HEK293 (cell line): ENCODE measurements around the gene PCBD2.
A peak's percentile ranks its signal among the peaks of the same experiment; 100 is the strongest.

Experiments
- BCL11B ChIP-seq: fragments of 450-650 bp; formaldehyde crosslinking; IDR thresholded peaks from 2 replicates; pipeline ENCODE4 v1.5.1; 2016; ENCODE audit warnings: low read depth, missing biosample characterization, missing genetic modification characterization
- KLF1 ChIP-seq: fragments of 450-650 bp; formaldehyde crosslinking; IDR thresholded peaks from 2 replicates; pipeline ENCODE4 v1.5.1; 2016; ENCODE audit warnings: missing biosample characterization, missing genetic modification characterization
- KLF9 ChIP-seq: fragments of 450-650 bp; formaldehyde crosslinking; IDR thresholded peaks from 2 replicates; pipeline ENCODE4 v1.5.1; 2016; ENCODE audit warnings: missing biosample characterization, missing genetic modification characterization, low read depth
- OSR2 ChIP-seq: fragments of 450-650 bp; formaldehyde crosslinking; IDR thresholded peaks from 2 replicates; pipeline ENCODE4 v1.5.1; 2016; ENCODE audit warnings: missing biosample characterization, missing genetic modification characterization
- SP7 ChIP-seq: fragments of 450-650 bp; formaldehyde crosslinking; IDR thresholded peaks from 2 replicates; pipeline ENCODE4 v1.5.1; 2016; ENCODE audit warnings: missing biosample characterization, missing genetic modification characterization
- TRIM28 ChIP-seq: IDR thresholded peaks from 2 replicates; pipeline ENCODE4 v1.6.1; 2011; ENCODE audit warnings: low read length, control low read depth, borderline replicate concordance
- ZBTB17 ChIP-seq: fragments of 450-650 bp; formaldehyde crosslinking; IDR thresholded peaks from 2 replicates; pipeline ENCODE4 v1.5.1; 2016; ENCODE audit warnings: missing biosample characterization, missing genetic modification characterization
- ZBTB20 ChIP-seq: fragments of 450-650 bp; formaldehyde crosslinking; IDR thresholded peaks from 2 replicates; pipeline ENCODE4 v1.5.1; 2016; ENCODE audit warnings: missing biosample characterization, missing genetic modification characterization
- ZFHX2 ChIP-seq: fragments of 450-650 bp; formaldehyde crosslinking; conservative IDR thresholded peaks from 2 replicates; pipeline ENCODE4 v1.5.1; 2016; ENCODE audit warnings: missing biosample characterization, missing genetic modification characterization
- ZNF184 ChIP-seq: fragments of 450-650 bp; IDR thresholded peaks from 2 replicates; pipeline ENCODE4 v1.5.1; 2018; ENCODE audit warnings: missing biosample characterization, mild to moderate bottlenecking, missing genetic modification characterization
- ZNF211 ChIP-seq: fragments of 450-650 bp; formaldehyde crosslinking; IDR thresholded peaks from 2 replicates; pipeline ENCODE4 v1.5.1; 2016; ENCODE audit warnings: low read depth, missing biosample characterization, missing genetic modification characterization
- ZNF280C ChIP-seq: fragments of 450-650 bp; formaldehyde crosslinking; IDR thresholded peaks from 2 replicates; pipeline ENCODE4 v1.5.1; 2016; ENCODE audit warnings: missing biosample characterization, missing genetic modification characterization
- ZNF335 ChIP-seq: fragments of 450-650 bp; formaldehyde crosslinking; conservative IDR thresholded peaks from 2 replicates; pipeline ENCODE4 v1.5.1; 2016; ENCODE audit warnings: missing biosample characterization, missing genetic modification characterization
- ZNF501 ChIP-seq: fragments of 450-650 bp; formaldehyde crosslinking; IDR thresholded peaks from 2 replicates; pipeline ENCODE4 v1.5.1; 2016; ENCODE audit warnings: missing biosample characterization, missing genetic modification characterization
- ZNF514 ChIP-seq: fragments of 450-650 bp; formaldehyde crosslinking; IDR thresholded peaks from 2 replicates; pipeline ENCODE4 v1.5.1; 2016; ENCODE audit warnings: missing biosample characterization, missing genetic modification characterization
- ZNF549 ChIP-seq: fragments of 450-650 bp; IDR thresholded peaks from 2 replicates; pipeline ENCODE4 v1.5.1; 2018; ENCODE audit warnings: missing biosample characterization, missing genetic modification characterization, mild to moderate bottlenecking, inconsistent platforms, moderate library complexity
- ZNF558 ChIP-seq: fragments of 450-650 bp; formaldehyde crosslinking; IDR thresholded peaks from 2 replicates; pipeline ENCODE4 v1.5.1; 2016; ENCODE audit warnings: missing biosample characterization, missing genetic modification characterization
- ZNF596 ChIP-seq: fragments of 450-650 bp; IDR thresholded peaks from 2 replicates; pipeline ENCODE4 v1.5.0; 2018; ENCODE audit warnings: missing biosample characterization, mild to moderate bottlenecking, missing genetic modification characterization, moderate library complexity
- ZNF626 ChIP-seq: fragments of 450-650 bp; sonication (Bioruptor Pico); formaldehyde crosslinking; IDR thresholded peaks from 2 replicates; pipeline ENCODE4 v1.5.1; 2018; ENCODE audit warnings: missing biosample characterization, missing genetic modification characterization, inconsistent platforms
- ZNF654 ChIP-seq: fragments of 450-650 bp; formaldehyde crosslinking; IDR thresholded peaks from 2 replicates; pipeline ENCODE4 v1.5.1; 2016; ENCODE audit warnings: low read depth, missing biosample characterization, missing genetic modification characterization
- ZNF658 ChIP-seq: fragments of 450-650 bp; formaldehyde crosslinking; IDR thresholded peaks from 2 replicates; pipeline ENCODE4; 2016; ENCODE audit warnings: missing biosample characterization, missing genetic modification characterization
- ZNF76 ChIP-seq: fragments of 450-650 bp; formaldehyde crosslinking; IDR thresholded peaks from 2 replicates; pipeline ENCODE4; 2016; ENCODE audit warnings: low read depth, missing biosample characterization, missing genetic modification characterization, borderline replicate concordance
- ZNF843 ChIP-seq: fragments of 450-650 bp; formaldehyde crosslinking; IDR thresholded peaks from 2 replicates; pipeline ENCODE4 v1.5.1; 2016; ENCODE audit warnings: missing biosample characterization, missing genetic modification characterization
- ZXDB ChIP-seq: fragments of 450-650 bp; formaldehyde crosslinking; IDR thresholded peaks from 2 replicates; pipeline ENCODE4 v1.5.1; 2016; ENCODE audit warnings: missing biosample characterization, missing genetic modification characterization
- TF ChIP-seq, protein P1 (sequence below): fragments of 450-650 bp; formaldehyde crosslinking; IDR thresholded peaks from 2 replicates; pipeline ENCODE4 v1.5.1; 2017; ENCODE audit warnings: missing biosample characterization, missing genetic modification characterization
- TF ChIP-seq, protein P2 (sequence below): fragments of 450-650 bp; formaldehyde crosslinking; IDR thresholded peaks from 2 replicates; pipeline ENCODE4 v1.5.1; 2016; ENCODE audit warnings: missing biosample characterization, missing genetic modification characterization
- TF ChIP-seq, protein P3 (sequence below): fragments of 450-650 bp; formaldehyde crosslinking; IDR thresholded peaks from 2 replicates; pipeline ENCODE4 v1.5.1; 2016; ENCODE audit warnings: missing biosample characterization, missing genetic modification characterization
- TF ChIP-seq, protein P4 (sequence below): fragments of 450-650 bp; formaldehyde crosslinking; IDR thresholded peaks from 2 replicates; pipeline ENCODE4 v1.5.1; 2016; ENCODE audit warnings: missing biosample characterization, missing genetic modification characterization
- TF ChIP-seq, protein P5 (sequence below): fragments of 450-650 bp; formaldehyde crosslinking; IDR thresholded peaks from 2 replicates; pipeline ENCODE4 v1.5.1; 2016; ENCODE audit warnings: missing biosample characterization, missing genetic modification characterization

The PCBD2 gene

DNA sequence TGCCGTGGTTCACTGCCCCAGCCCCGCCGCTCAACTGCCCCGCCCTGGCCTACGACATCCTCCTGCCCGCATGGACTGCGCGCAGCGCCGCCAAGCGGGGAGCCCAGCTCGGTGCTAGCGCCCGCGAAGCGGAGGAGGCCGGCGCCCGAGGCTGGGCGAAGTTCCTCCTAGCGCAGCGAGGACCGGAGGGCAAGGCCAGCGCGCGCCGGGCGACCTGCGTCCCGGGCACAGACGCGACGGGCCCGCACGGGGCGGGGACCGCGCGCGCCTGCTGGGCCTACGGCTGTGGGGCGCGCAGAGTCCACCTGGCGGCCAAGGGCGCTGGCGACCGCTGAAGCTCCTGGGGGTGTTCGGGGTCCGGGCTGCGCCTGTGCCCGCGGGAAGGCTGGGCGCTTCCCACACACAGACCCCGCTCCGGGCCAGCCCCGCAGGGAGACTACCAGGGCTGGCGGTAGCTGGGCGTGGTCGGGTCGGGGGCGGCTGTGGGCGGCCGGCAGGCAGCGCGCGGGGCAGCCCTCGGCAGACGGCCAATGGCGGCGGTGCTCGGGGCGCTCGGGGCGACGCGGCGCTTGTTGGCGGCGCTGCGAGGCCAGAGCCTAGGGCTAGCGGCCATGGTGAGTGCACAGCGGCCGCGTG lies at the start of gene PCBD2 (continued):
- TF ChIP-seq ZNF280C (tag by site-specific recombination) (no peak), KLF9 (tag by site-specific recombination) (peak; percentile 91), ZNF596 (tag by site-specific recombination) (peak; percentile 44; the same call in 1 of the 2 replicates), ZNF76 (tag by site-specific recombination) (peak; percentile 32; the same call in 1 of the 2 replicates), TRIM28 (peak; percentile 59; the same call in 1 of the 2 replicates), ZNF558 (tag by site-specific recombination) (no peak), ZBTB17 (tag by site-specific recombination) (peak; percentile 71), ZNF626 (peak; percentile 72; the same call in 1 of the 2 replicates), SP7 (peak; percentile 60), ZBTB20 (peak; percentile 74; the same call in 1 of the 2 replicates), ZNF658 (tag by site-specific recombination) (no peak), ZFHX2 (peak; percentile 94), KLF1 (tag by site-specific recombination) (peak; percentile 49; the same call in 1 of the 2 replicates), ZNF843 (0 out of 2 replicates have a peak, but pooled peaks have one; percentile 31), ZNF654 (tag by site-specific recombination) (peak; percentile 50), ZNF501 (tag by site-specific recombination) (0 out of 2 replicates have a peak, but pooled peaks have one; percentile 29), ZNF549 (peak; percentile 58; the same call in 1 of the 2 replicates), ZNF514 (tag by site-specific recombination) (no peak), OSR2 (tag by site-specific recombination) (0 out of 2 replicates have a peak, but pooled peaks have one; percentile 5), ZNF184 (tag by site-specific recombination) (peak; percentile 68), ZXDB (tag by site-specific recombination) (peak; percentile 52; the same call in 1 of the 2 replicates), ZNF211 (tag by site-specific recombination) (no peak), BCL11B (tag by site-specific recombination) (peak; percentile 76; the same call in 1 of the 2 replicates), ZNF335 (tag by site-specific recombination) (peak; percentile 67; the same call in 1 of the 2 replicates)
- TF ChIP-seq, protein P1, sequence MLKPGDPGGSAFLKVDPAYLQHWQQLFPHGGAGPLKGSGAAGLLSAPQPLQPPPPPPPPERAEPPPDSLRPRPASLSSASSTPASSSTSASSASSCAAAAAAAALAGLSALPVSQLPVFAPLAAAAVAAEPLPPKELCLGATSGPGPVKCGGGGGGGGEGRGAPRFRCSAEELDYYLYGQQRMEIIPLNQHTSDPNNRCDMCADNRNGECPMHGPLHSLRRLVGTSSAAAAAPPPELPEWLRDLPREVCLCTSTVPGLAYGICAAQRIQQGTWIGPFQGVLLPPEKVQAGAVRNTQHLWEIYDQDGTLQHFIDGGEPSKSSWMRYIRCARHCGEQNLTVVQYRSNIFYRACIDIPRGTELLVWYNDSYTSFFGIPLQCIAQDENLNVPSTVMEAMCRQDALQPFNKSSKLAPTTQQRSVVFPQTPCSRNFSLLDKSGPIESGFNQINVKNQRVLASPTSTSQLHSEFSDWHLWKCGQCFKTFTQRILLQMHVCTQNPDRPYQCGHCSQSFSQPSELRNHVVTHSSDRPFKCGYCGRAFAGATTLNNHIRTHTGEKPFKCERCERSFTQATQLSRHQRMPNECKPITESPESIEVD, result no peak
- TF ChIP-seq, protein P2, sequence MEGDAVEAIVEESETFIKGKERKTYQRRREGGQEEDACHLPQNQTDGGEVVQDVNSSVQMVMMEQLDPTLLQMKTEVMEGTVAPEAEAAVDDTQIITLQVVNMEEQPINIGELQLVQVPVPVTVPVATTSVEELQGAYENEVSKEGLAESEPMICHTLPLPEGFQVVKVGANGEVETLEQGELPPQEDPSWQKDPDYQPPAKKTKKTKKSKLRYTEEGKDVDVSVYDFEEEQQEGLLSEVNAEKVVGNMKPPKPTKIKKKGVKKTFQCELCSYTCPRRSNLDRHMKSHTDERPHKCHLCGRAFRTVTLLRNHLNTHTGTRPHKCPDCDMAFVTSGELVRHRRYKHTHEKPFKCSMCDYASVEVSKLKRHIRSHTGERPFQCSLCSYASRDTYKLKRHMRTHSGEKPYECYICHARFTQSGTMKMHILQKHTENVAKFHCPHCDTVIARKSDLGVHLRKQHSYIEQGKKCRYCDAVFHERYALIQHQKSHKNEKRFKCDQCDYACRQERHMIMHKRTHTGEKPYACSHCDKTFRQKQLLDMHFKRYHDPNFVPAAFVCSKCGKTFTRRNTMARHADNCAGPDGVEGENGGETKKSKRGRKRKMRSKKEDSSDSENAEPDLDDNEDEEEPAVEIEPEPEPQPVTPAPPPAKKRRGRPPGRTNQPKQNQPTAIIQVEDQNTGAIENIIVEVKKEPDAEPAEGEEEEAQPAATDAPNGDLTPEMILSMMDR (tag by site-specific recombination), result peak; percentile 96
- TF ChIP-seq, protein P3, sequence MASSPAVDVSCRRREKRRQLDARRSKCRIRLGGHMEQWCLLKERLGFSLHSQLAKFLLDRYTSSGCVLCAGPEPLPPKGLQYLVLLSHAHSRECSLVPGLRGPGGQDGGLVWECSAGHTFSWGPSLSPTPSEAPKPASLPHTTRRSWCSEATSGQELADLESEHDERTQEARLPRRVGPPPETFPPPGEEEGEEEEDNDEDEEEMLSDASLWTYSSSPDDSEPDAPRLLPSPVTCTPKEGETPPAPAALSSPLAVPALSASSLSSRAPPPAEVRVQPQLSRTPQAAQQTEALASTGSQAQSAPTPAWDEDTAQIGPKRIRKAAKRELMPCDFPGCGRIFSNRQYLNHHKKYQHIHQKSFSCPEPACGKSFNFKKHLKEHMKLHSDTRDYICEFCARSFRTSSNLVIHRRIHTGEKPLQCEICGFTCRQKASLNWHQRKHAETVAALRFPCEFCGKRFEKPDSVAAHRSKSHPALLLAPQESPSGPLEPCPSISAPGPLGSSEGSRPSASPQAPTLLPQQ (tag by site-specific recombination), result 0 out of 2 replicates have a peak, but pooled peaks have one; percentile 36
- TF ChIP-seq, protein P4, sequence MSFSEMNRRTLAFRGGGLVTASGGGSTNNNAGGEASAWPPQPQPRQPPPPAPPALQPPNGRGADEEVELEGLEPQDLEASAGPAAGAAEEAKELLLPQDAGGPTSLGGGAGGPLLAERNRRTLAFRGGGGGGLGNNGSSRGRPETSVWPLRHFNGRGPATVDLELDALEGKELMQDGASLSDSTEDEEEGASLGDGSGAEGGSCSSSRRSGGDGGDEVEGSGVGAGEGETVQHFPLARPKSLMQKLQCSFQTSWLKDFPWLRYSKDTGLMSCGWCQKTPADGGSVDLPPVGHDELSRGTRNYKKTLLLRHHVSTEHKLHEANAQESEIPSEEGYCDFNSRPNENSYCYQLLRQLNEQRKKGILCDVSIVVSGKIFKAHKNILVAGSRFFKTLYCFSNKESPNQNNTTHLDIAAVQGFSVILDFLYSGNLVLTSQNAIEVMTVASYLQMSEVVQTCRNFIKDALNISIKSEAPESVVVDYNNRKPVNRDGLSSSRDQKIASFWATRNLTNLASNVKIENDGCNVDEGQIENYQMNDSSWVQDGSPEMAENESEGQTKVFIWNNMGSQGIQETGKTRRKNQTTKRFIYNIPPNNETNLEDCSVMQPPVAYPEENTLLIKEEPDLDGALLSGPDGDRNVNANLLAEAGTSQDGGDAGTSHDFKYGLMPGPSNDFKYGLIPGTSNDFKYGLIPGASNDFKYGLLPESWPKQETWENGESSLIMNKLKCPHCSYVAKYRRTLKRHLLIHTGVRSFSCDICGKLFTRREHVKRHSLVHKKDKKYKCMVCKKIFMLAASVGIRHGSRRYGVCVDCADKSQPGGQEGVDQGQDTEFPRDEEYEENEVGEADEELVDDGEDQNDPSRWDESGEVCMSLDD (tag by site-specific recombination), result peak; percentile 47; the same call in 1 of the 2 replicates
- TF ChIP-seq, protein P5, sequence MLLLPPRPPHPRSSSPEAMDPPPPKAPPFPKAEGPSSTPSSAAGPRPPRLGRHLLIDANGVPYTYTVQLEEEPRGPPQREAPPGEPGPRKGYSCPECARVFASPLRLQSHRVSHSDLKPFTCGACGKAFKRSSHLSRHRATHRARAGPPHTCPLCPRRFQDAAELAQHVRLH (tag by site-specific recombination), result 0 out of 2 replicates have a peak, but pooled peaks have one; percentile 6
